K562 treated with DMSO at 1 percent for 48 hours (cell line): ENCODE results near the gene AOC1. TPM values are rescaled to one million over a fixed set of nuclear protein-coding genes. Genes with fewer than 3 reads are reported as not detected.

ENCODE experiments used
- total RNA-seq: library from RNA; unstranded; fragments of 300-600 nt; gene quantifications from 2 replicates; pipeline ENCODE4 v1.2.3, GENCODE V29; 2022; ENCODE audit warnings: low replicate concordance; ENCODE audit errors: extremely low read depth

Gene AOC1
- not detected in 2 replicates for total RNA-seq

GRCh38 chr7:150852371-150852905, at the start of gene AOC1:
Gene AOC1 (plus strand): TSS chr7:150852517. CDS start chr7:150856471, 3,954 bp downstream.

Other genes starting within 250 kb of the AOC1 start
- not detected in 2 replicates for gene GIMAP6, start 220.1 kb upstream of the AOC1 start, total RNA-seq
- gene GIMAP2, start 166.8 kb upstream of the AOC1 start, total RNA-seq = not detected in 2 replicates
- not detected in 2 replicates for gene GIMAP1, start 135.9 kb upstream of the AOC1 start, total RNA-seq
- not detected in 2 replicates for gene GIMAP5, start 115.1 kb upstream of the AOC1 start, total RNA-seq
- not detected in 2 replicates for gene TMEM176B, start 52.2 kb upstream of the AOC1 start, total RNA-seq
- gene TMEM176A, start 51.7 kb upstream of the AOC1 start, total RNA-seq = not detected in 2 replicates
- gene KCNH2, start 125.8 kb downstream of the AOC1 start, total RNA-seq = not detected in 2 replicates
- not detected in 2 replicates for gene NOS3, start 138.5 kb downstream of the AOC1 start, total RNA-seq
- not detected in 2 replicates for gene ATG9B, start 172.0 kb downstream of the AOC1 start, total RNA-seq
- not detected in 2 replicates for gene ABCB8, start 175.9 kb downstream of the AOC1 start, total RNA-seq
- not detected in 2 replicates for gene ASIC3, start 196.0 kb downstream of the AOC1 start, total RNA-seq
- not detected in 2 replicates for gene CDK5, start 205.4 kb downstream of the AOC1 start, total RNA-seq
- 232 TPM in 1 of 2 replicates, not detected in the other for gene SLC4A2, start 207.1 kb downstream of the AOC1 start, total RNA-seq
- not detected in 2 replicates for gene FASTK, start 228.3 kb downstream of the AOC1 start, total RNA-seq
- not detected in 2 replicates for gene TMUB1, start 231.0 kb downstream of the AOC1 start, total RNA-seq
- gene AGAP3, start 234.0 kb downstream of the AOC1 start, total RNA-seq = not detected in 2 replicates